GM23338 (cell line): ENCODE data around the gene MAP2K5. TPM values are rescaled to one million over a fixed set of nuclear protein-coding genes. Genes with fewer than 3 reads are reported as not detected.

ENCODE experiments used
- ATAC-seq: fragments of 200-7000 bp; cut with Tn5 transposase; 3 replicates; pipeline ENCODE4 v1.9.1; 2020
- DNase-seq: peaks from one replicate; pipeline ENCODE4 v3.0.0-alpha.2; 2015; ENCODE audit warnings: low spot score
- H2AFZ ChIP-seq: fragments of 200-600 bp; sonication (generic); 2 replicates; pipeline ENCODE4 v1.8.0; 2016; ENCODE audit warnings: antibody characterized with exemption, mild to moderate bottlenecking, moderate library complexity
- H3F3A ChIP-seq: fragments of 200-600 bp; sonication (generic); replicated peaks from 2 replicates; pipeline ENCODE4 v1.8.0; 2017; ENCODE audit warnings: antibody characterized with exemption, mixed run types, low read depth
- H3K27ac ChIP-seq: fragments of 200-600 bp; sonication (generic); 2 replicates; pipeline ENCODE4 v1.6.1; 2016; ENCODE audit warnings: low read depth
- H3K27me3 ChIP-seq: fragments of 200-600 bp; sonication (generic); 2 replicates; pipeline ENCODE4 v1.8.0; 2016; ENCODE audit warnings: mild to moderate bottlenecking, mixed run types, moderate library complexity; ENCODE audit not compliant: insufficient read depth
- H3K36me3 ChIP-seq: fragments of 200-600 bp; sonication (generic); 2 replicates; pipeline ENCODE4 v1.8.0; 2016; ENCODE audit warnings: mild to moderate bottlenecking; ENCODE audit not compliant: insufficient read depth
- H3K4me1 ChIP-seq: fragments of 200-600 bp; sonication (generic); 2 replicates; pipeline ENCODE4 v1.8.0; 2016; ENCODE audit warnings: mild to moderate bottlenecking, moderate library complexity; ENCODE audit not compliant: insufficient read depth
- H3K4me2 ChIP-seq: fragments of 200-600 bp; sonication (generic); 2 replicates; pipeline ENCODE4 v1.7.1; 2017; ENCODE audit warnings: mixed run types
- H3K4me3 ChIP-seq: fragments of 200-600 bp; sonication (generic); 2 replicates; pipeline ENCODE4 v1.6.1; 2016; ENCODE audit warnings: mixed run types
- H3K79me2 ChIP-seq: fragments of 200-600 bp; sonication (generic); replicated peaks from 2 replicates; pipeline ENCODE4 v1.8.0; 2017; ENCODE audit warnings: mild to moderate bottlenecking; ENCODE audit not compliant: insufficient read depth
- H3K9me2 ChIP-seq: fragments of 200-600 bp; sonication (generic); 2 replicates; pipeline ENCODE4 v1.8.0; 2017; ENCODE audit not compliant: insufficient read depth
- H4K20me1 ChIP-seq: fragments of 200-600 bp; sonication (generic); replicated peaks from 2 replicates; pipeline ENCODE4 v1.8.0; 2017; ENCODE audit warnings: mild to moderate bottlenecking; ENCODE audit not compliant: insufficient read depth
- H3K27ac Mint-ChIP-seq: 2 replicates; pipeline ENCODE4 v1.8.0; 2020; ENCODE audit warnings: inconsistent platforms, mild to moderate bottlenecking, moderate library complexity, mixed read lengths
- H3K27me3 Mint-ChIP-seq: 3 replicates; pipeline ENCODE4 v1.8.0; 2022; ENCODE audit warnings: low read depth, mild to moderate bottlenecking, moderate library complexity, mixed read lengths, inconsistent platforms; ENCODE audit not compliant: insufficient read depth, poor library complexity
- H3K36me3 Mint-ChIP-seq: 3 replicates; pipeline ENCODE4 v1.8.0; 2021; ENCODE audit warnings: low read depth, mild to moderate bottlenecking, inconsistent platforms, moderate library complexity, mixed read lengths
- H3K4me1 Mint-ChIP-seq: 3 replicates; pipeline ENCODE4 v1.8.0; 2020; ENCODE audit warnings: mild to moderate bottlenecking, inconsistent platforms, mixed read lengths
- H3K4me3 Mint-ChIP-seq: 3 replicates; pipeline ENCODE4 v1.8.0; 2021; ENCODE audit warnings: moderate library complexity, mild to moderate bottlenecking, inconsistent platforms, mixed read lengths
- H3K9me3 Mint-ChIP-seq: 3 replicates; pipeline ENCODE4 v1.8.0; 2020; ENCODE audit warnings: moderate library complexity, mild to moderate bottlenecking, inconsistent platforms, mixed read lengths
- CREB1 ChIP-seq: fragments of 250-450 bp; sonication (Bioruptor Pico); IDR thresholded peaks from 2 replicates; pipeline ENCODE4 v1.5.0; 2020; ENCODE audit warnings: low read depth, mild to moderate bottlenecking, moderate library complexity
- EZH2phosphoT487 ChIP-seq: fragments of 200-600 bp; sonication (generic); IDR thresholded peaks from one replicate; pipeline ENCODE4 v1.8.1; 2018; ENCODE audit warnings: antibody characterized with exemption; ENCODE audit not compliant: unreplicated experiment
- JUNB ChIP-seq: IDR thresholded peaks from one replicate; pipeline ENCODE4 v1.6.1; 2016; ENCODE audit warnings: antibody characterized with exemption; ENCODE audit not compliant: unreplicated experiment
- NANOG ChIP-seq: IDR thresholded peaks from 2 replicates; pipeline ENCODE4 v1.6.1; 2016; ENCODE audit warnings: antibody characterized with exemption, borderline replicate concordance
- polyA plus RNA-seq: library from polyadenylated mRNA; unstranded; fragments of >200 nt; fragmentation: Nextera tagmentation; extraction: Ambion mirVana; gene quantifications from 2 replicates; pipeline ENCODE4 v1.2.1, GENCODE V29; 2016
- total RNA-seq: library from RNA; depleted of rRNA; stranded (reverse); fragments of >200 nt; shearing (Covaris generic); gene quantifications from 2 replicates; pipeline ENCODE4 v1.2.3, GENCODE V29; 2014
- TF ChIP-seq, protein P1 (sequence below): IDR thresholded peaks from one replicate; pipeline ENCODE4 v1.6.1; 2018; ENCODE audit warnings: antibody characterized with exemption; ENCODE audit not compliant: unreplicated experiment
- TF ChIP-seq, protein P2 (sequence below): fragments of 250-450 bp; sonication (Bioruptor Pico); IDR thresholded peaks from 2 replicates; pipeline ENCODE4 v1.5.0; 2020; ENCODE audit warnings: mild to moderate bottlenecking, moderate library complexity

The MAP2K5 gene
- total and polyA plus RNA-seq, 2 experiments from 2014 or later, result 6.5 to 13.6 TPM

DNA sequence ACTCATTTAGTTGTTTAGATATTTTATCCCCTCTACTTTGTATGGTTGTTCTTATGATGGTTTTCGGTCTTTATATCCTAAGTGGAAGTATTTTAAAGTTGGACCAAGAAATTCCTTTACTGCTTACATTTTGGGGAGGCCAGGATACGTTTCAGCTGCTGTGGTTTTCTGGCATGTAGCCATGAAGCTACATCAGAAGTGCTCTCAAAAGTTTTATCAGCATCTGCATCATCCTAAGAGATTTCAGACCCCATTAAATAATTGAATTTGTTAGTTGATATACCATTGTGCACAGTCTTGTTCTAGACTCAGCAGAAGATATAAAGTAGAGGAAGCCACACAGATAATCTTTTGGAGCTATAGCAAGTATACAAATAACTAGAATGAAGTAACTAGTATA lies 232.7 kb downstream of the MAP2K5 start:
- Histone ChIP-seq H3K4me2 (no peak overlapping the region), H3K27me3 (no peaks in the 10 kb centered on the region)
- TF ChIP-seq, protein P1, sequence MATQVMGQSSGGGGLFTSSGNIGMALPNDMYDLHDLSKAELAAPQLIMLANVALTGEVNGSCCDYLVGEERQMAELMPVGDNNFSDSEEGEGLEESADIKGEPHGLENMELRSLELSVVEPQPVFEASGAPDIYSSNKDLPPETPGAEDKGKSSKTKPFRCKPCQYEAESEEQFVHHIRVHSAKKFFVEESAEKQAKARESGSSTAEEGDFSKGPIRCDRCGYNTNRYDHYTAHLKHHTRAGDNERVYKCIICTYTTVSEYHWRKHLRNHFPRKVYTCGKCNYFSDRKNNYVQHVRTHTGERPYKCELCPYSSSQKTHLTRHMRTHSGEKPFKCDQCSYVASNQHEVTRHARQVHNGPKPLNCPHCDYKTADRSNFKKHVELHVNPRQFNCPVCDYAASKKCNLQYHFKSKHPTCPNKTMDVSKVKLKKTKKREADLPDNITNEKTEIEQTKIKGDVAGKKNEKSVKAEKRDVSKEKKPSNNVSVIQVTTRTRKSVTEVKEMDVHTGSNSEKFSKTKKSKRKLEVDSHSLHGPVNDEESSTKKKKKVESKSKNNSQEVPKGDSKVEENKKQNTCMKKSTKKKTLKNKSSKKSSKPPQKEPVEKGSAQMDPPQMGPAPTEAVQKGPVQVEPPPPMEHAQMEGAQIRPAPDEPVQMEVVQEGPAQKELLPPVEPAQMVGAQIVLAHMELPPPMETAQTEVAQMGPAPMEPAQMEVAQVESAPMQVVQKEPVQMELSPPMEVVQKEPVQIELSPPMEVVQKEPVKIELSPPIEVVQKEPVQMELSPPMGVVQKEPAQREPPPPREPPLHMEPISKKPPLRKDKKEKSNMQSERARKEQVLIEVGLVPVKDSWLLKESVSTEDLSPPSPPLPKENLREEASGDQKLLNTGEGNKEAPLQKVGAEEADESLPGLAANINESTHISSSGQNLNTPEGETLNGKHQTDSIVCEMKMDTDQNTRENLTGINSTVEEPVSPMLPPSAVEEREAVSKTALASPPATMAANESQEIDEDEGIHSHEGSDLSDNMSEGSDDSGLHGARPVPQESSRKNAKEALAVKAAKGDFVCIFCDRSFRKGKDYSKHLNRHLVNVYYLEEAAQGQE, result no peak
- no peak for TF ChIP-seq JUNB
- no peak for TF ChIP-seq NANOG
- TF ChIP-seq CREB1 (CRISPR knock-in tag), result no peak
- no peak for TF ChIP-seq EZH2phosphoT487
- TF ChIP-seq, protein P2, sequence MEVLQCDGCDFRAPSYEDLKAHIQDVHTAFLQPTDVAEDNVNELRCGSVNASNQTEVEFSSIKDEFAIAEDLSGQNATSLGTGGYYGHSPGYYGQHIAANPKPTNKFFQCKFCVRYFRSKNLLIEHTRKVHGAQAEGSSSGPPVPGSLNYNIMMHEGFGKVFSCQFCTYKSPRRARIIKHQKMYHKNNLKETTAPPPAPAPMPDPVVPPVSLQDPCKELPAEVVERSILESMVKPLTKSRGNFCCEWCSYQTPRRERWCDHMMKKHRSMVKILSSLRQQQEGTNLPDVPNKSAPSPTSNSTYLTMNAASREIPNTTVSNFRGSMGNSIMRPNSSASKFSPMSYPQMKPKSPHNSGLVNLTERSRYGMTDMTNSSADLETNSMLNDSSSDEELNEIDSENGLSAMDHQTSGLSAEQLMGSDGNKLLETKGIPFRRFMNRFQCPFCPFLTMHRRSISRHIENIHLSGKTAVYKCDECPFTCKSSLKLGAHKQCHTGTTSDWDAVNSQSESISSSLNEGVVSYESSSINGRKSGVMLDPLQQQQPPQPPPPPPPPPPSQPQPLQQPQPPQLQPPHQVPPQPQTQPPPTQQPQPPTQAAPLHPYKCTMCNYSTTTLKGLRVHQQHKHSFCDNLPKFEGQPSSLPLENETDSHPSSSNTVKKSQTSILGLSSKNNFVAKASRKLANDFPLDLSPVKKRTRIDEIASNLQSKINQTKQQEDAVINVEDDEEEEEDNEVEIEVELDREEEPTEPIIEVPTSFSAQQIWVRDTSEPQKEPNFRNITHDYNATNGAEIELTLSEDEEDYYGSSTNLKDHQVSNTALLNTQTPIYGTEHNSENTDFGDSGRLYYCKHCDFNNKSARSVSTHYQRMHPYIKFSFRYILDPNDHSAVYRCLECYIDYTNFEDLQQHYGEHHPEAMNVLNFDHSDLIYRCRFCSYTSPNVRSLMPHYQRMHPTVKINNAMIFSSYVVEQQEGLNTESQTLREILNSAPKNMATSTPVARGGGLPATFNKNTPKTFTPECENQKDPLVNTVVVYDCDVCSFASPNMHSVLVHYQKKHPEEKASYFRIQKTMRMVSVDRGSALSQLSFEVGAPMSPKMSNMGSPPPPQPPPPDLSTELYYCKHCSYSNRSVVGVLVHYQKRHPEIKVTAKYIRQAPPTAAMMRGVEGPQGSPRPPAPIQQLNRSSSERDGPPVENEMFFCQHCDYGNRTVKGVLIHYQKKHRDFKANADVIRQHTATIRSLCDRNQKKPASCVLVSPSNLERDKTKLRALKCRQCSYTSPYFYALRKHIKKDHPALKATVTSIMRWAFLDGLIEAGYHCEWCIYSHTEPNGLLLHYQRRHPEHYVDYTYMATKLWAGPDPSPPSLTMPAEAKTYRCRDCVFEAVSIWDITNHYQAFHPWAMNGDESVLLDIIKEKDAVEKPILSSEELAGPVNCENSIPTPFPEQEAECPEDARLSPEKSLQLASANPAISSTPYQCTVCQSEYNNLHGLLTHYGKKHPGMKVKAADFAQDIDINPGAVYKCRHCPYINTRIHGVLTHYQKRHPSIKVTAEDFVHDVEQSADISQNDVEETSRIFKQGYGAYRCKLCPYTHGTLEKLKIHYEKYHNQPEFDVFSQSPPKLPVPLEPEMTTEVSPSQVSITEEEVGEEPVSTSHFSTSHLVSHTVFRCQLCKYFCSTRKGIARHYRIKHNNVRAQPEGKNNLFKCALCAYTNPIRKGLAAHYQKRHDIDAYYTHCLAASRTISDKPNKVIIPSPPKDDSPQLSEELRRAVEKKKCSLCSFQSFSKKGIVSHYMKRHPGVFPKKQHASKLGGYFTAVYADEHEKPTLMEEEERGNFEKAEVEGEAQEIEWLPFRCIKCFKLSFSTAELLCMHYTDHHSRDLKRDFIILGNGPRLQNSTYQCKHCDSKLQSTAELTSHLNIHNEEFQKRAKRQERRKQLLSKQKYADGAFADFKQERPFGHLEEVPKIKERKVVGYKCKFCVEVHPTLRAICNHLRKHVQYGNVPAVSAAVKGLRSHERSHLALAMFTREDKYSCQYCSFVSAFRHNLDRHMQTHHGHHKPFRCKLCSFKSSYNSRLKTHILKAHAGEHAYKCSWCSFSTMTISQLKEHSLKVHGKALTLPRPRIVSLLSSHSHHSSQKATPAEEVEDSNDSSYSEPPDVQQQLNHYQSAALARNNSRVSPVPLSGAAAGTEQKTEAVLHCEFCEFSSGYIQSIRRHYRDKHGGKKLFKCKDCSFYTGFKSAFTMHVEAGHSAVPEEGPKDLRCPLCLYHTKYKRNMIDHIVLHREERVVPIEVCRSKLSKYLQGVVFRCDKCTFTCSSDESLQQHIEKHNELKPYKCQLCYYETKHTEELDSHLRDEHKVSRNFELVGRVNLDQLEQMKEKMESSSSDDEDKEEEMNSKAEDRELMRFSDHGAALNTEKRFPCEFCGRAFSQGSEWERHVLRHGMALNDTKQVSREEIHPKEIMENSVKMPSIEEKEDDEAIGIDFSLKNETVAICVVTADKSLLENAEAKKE, result no peak

More for the DNA sequence above, 232.7 kb downstream of the MAP2K5 start:
- no peak overlapping the region for H3K4me3 ChIP-seq
- H3K79me2 ChIP-seq, result no peaks in the 10 kb centered on the region
- no peaks in the 10 kb centered on the region for H4K20me1 ChIP-seq
- no peaks in the 10 kb centered on the region for H3K9me3 Mint-ChIP-seq
- no peak overlapping the region for H3K27ac ChIP-seq
- H3K4me3 Mint-ChIP-seq, result no peak overlapping the region
- no peaks in the 10 kb centered on the region for H3F3A ChIP-seq
- no peaks in the 10 kb centered on the region for H3K36me3 Mint-ChIP-seq
- H3K27me3 Mint-ChIP-seq, result no peaks in the 10 kb centered on the region
- H3K36me3 ChIP-seq, result no peaks in the 10 kb centered on the region
- no peak for DNase-seq
- no peak for ATAC-seq
- H3K4me1 Mint-ChIP-seq, result peaks cover 73% of the 10 kb centered on the region
- H3K27ac Mint-ChIP-seq, result no peak overlapping the region
- H3K4me1 ChIP-seq, result peaks cover 34% of the 10 kb centered on the region
- H3K9me2 ChIP-seq, result peaks cover 9% of the 10 kb centered on the region; the same call in 1 of the 2 replicates
- H2AFZ ChIP-seq, result no peak overlapping the region
